Prostate gland (tissue), 2 donors: ENCODE results near the gene GRID1.

Experiments
- POLR2A ChIP-seq: fragments of 450-650 bp; IDR thresholded peaks from one replicate; pipeline ENCODE4 v1.6.1; 2016; ENCODE audit warnings: antibody characterized with exemption, mild to moderate bottlenecking
- POLR2AphosphoS5 ChIP-seq: sonication (generic); formaldehyde crosslinking; IDR thresholded peaks from one replicate; pipeline ENCODE4 v1.6.1; 2017; ENCODE audit warnings: antibody characterized with exemption
- TF ChIP-seq, protein P1 (sequence below), 4 experiments: fragments of 200-600 bp in 2 of 4; fragments of 450-650 bp in 2 of 4; sonication (generic) in 2 of 4; IDR thresholded peaks; 1 replicate in 3 of 4; 2 replicates in 1 of 4; pipeline ENCODE4 v1.5.1; 2016 to 2019; ENCODE audit warnings: antibody characterized with exemption in 4 of 4, mild to moderate bottlenecking in 2 of 4, moderate library complexity in 2 of 4

DNA sequence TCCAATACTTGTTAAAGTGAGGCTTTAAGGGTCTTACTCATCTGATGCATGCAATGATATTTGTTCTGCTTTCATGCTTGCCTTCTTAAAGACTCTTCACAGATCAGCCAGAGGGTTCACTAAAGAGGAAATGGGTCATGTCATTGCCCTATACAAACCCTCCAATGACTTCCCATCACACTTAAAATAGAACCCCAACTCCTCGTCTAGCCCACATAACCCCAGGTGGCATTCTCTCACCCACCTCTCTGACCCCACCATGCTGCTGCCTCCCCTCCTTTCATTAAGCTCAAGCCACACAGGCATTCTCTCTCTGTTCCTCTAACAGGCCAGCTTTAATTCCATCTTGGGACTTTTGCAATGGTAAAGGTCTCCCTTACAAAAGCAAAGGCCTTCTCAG lies 253.6 kb downstream of the GRID1 start:
- TF ChIP-seq, protein P1, sequence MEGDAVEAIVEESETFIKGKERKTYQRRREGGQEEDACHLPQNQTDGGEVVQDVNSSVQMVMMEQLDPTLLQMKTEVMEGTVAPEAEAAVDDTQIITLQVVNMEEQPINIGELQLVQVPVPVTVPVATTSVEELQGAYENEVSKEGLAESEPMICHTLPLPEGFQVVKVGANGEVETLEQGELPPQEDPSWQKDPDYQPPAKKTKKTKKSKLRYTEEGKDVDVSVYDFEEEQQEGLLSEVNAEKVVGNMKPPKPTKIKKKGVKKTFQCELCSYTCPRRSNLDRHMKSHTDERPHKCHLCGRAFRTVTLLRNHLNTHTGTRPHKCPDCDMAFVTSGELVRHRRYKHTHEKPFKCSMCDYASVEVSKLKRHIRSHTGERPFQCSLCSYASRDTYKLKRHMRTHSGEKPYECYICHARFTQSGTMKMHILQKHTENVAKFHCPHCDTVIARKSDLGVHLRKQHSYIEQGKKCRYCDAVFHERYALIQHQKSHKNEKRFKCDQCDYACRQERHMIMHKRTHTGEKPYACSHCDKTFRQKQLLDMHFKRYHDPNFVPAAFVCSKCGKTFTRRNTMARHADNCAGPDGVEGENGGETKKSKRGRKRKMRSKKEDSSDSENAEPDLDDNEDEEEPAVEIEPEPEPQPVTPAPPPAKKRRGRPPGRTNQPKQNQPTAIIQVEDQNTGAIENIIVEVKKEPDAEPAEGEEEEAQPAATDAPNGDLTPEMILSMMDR (IDR thresholded peaks at IDR 0.05) = no peak
- TF ChIP-seq POLR2A (no peak), POLR2AphosphoS5 (no peak)
